Ectodermal cell (in vitro differentiated cells): ENCODE data around the gene C18orf63.
"Not testable (repeated sequence)": the region's sequence is repeated elsewhere in the genome, so short reads cannot be mapped to it uniquely, and the experiment has no call there.

Experiments used
- H3K27ac ChIP-seq: 2 replicates; pipeline ENCODE4 v1.7.0; 2013; ENCODE audit warnings: mild to moderate bottlenecking, low read depth, low read length; ENCODE audit not compliant: insufficient read depth, poor library complexity, severe bottlenecking
- H3K27me3 ChIP-seq: 2 replicates; pipeline ENCODE4 v1.7.0; 2013; ENCODE audit warnings: mild to moderate bottlenecking, low read length; ENCODE audit not compliant: insufficient read depth, control insufficient read depth, poor library complexity, severe bottlenecking
- H3K36me3 ChIP-seq: one replicate; pipeline ENCODE4 v1.7.0; 2013; ENCODE audit warnings: low read length; ENCODE audit not compliant: control insufficient read depth, insufficient read depth
- H3K4me1 ChIP-seq: one replicate; pipeline ENCODE4 v1.7.0; 2013; ENCODE audit warnings: low read length; ENCODE audit not compliant: control insufficient read depth, insufficient read depth
- H3K4me3 ChIP-seq: 2 replicates; pipeline ENCODE4 v1.7.0; 2013; ENCODE audit warnings: low read depth, low read length, control low read depth; ENCODE audit not compliant: insufficient read depth
- H3K9me3 ChIP-seq: 2 replicates; pipeline ENCODE4 v1.7.0; 2013; ENCODE audit warnings: mild to moderate bottlenecking, low read length, moderate library complexity; ENCODE audit not compliant: control insufficient read depth
- WGBS, 2 experiments: methylation state at CpG; one replicate each; pipeline ENCODE4 v1.1.7; 2013; ENCODE audit warnings: missing lambda C conversion rate in 2 of 2; 5-methylcytosine and 5-hydroxymethylcytosine counted together

The C18orf63 gene

GRCh38 chr18:74326231-74326630 lies 10.6 kb downstream of the C18orf63 start:
- WGBS, 2 experiments = 49% methylated on average over 2 of the region's 2 CpGs
- H3K27me3 ChIP-seq = no peaks in the 10 kb centered on the region
- H3K36me3 ChIP-seq = no peaks in the 10 kb centered on the region
- no peaks in the 10 kb centered on the region for H3K4me1 ChIP-seq
- H3K4me3 ChIP-seq = no peak overlapping the region
- no peak overlapping the region for H3K27ac ChIP-seq
- no peaks in the 10 kb centered on the region for H3K9me3 ChIP-seq

GRCh38 chr18:74326791-74327190 lies 11.2 kb downstream of the C18orf63 start:
- not testable (repeated sequence) for H3K36me3 ChIP-seq, H3K9me3 ChIP-seq, H3K27me3 ChIP-seq, H3K4me3 ChIP-seq, H3K4me1 ChIP-seq, H3K27ac ChIP-seq
- 82 to 87% methylated on average over 2 to 3 of the region's 3 CpGs for WGBS, 2 experiments

GRCh38 chr18:74328206-74328605 lies 12.6 kb downstream of the C18orf63 start:
- no peaks in the 10 kb centered on the region for H3K36me3 ChIP-seq
- H3K4me1 ChIP-seq = no peaks in the 10 kb centered on the region
- H3K9me3 ChIP-seq = no peaks in the 10 kb centered on the region
- no peak overlapping the region for H3K27ac ChIP-seq
- no peak overlapping the region for H3K4me3 ChIP-seq
- H3K27me3 ChIP-seq = no peaks in the 10 kb centered on the region
- 92 to 93% methylated on average over 1 to 2 of the region's 2 CpGs for WGBS, 2 experiments

- H3K9me3 ChIP-seq = no peaks in the 10 kb centered on the region
- H3K27ac ChIP-seq = no peak overlapping the region
Observed at GRCh38 chr18:74329688-74330205, 14.1 kb downstream of the C18orf63 start.

GRCh38 chr18:74331404-74331803 lies 15.8 kb downstream of the C18orf63 start:
- H3K9me3 ChIP-seq = no peaks in the 10 kb centered on the region
- H3K27ac ChIP-seq = no peak overlapping the region
- no peaks in the 10 kb centered on the region for H3K4me1 ChIP-seq
- whole genome bisulfite sequencing, 2 experiments = 75 to 79% methylated on average over 2 of the region's 2 CpGs
- H3K27me3 ChIP-seq = no peaks in the 10 kb centered on the region
- no peaks in the 10 kb centered on the region for H3K36me3 ChIP-seq
- no peak overlapping the region for H3K4me3 ChIP-seq

More at GRCh38 chr18:74329688-74330205, 14.1 kb downstream of the C18orf63 start:
- H3K36me3 ChIP-seq = no peaks in the 10 kb centered on the region
- no peaks in the 10 kb centered on the region for H3K27me3 ChIP-seq
- H3K4me3 ChIP-seq = no peak overlapping the region
- WGBS, 2 experiments = 88 to 96% methylated on average over 1 of the region's 1 CpG
- H3K4me1 ChIP-seq = no peaks in the 10 kb centered on the region

- Histone ChIP-seq H3K9me3 (no peaks in the 10 kb centered on the region), H3K4me3 (no peak overlapping the region), H3K27me3 (no peaks in the 10 kb centered on the region), H3K36me3 (no peaks in the 10 kb centered on the region), H3K4me1 (no peaks in the 10 kb centered on the region), H3K27ac (no peak overlapping the region)
- 71 to 76% methylated on average over 1 of the region's 1 CpG for WGBS, 2 experiments
Observed at GRCh38 chr18:74333091-74333490, 17.5 kb downstream of the C18orf63 start.

- H3K27me3 ChIP-seq = no peaks in the 10 kb centered on the region
- no peak overlapping the region for H3K27ac ChIP-seq
- no peaks in the 10 kb centered on the region for H3K9me3 ChIP-seq
- no peaks in the 10 kb centered on the region for H3K36me3 ChIP-seq
- no peak overlapping the region for H3K4me3 ChIP-seq
- no peaks in the 10 kb centered on the region for H3K4me1 ChIP-seq
Observed at GRCh38 chr18:74334242-74334893, 18.7 kb downstream of the C18orf63 start.

GRCh38 chr18:74336656-74337055 lies 21.0 kb downstream of the C18orf63 start:
- H3K9me3 ChIP-seq = no peaks in the 10 kb centered on the region
- no peaks in the 10 kb centered on the region for H3K36me3 ChIP-seq
- no peak overlapping the region for H3K27ac ChIP-seq
- no peaks in the 10 kb centered on the region for H3K4me1 ChIP-seq
- no peak overlapping the region for H3K4me3 ChIP-seq
- no peaks in the 10 kb centered on the region for H3K27me3 ChIP-seq

GRCh38 chr18:74337155-74337911 lies 21.7 kb downstream of the C18orf63 start:
- Histone ChIP-seq H3K27ac (no peak overlapping the region), H3K9me3 (no peaks in the 10 kb centered on the region), H3K4me3 (no peak overlapping the region), H3K4me1 (no peaks in the 10 kb centered on the region), H3K27me3 (no peaks in the 10 kb centered on the region), H3K36me3 (no peaks in the 10 kb centered on the region)
- WGBS, 2 experiments = 98% methylated on average over 4 to 5 of the region's 5 CpGs

GRCh38 chr18:74337912-74338309 lies 22.3 kb downstream of the C18orf63 start:
- Histone ChIP-seq H3K4me3 (no peak overlapping the region), H3K27me3 (no peaks in the 10 kb centered on the region), H3K4me1 (no peaks in the 10 kb centered on the region), H3K9me3 (no peaks in the 10 kb centered on the region), H3K27ac (no peak overlapping the region), H3K36me3 (no peaks in the 10 kb centered on the region)
- whole genome bisulfite sequencing, 2 experiments = 94 to 100% methylated on average over 1 of the region's 1 CpG
